IMR-90 (cell line): ENCODE results near the gene NUP58. TPM values are rescaled to one million over a fixed set of nuclear protein-coding genes. Genes with fewer than 3 reads are reported as not detected.

Experiments
- ATAC-seq: fragments of 200-7000 bp; cut with Tn5 transposase; 2 replicates; pipeline ENCODE4 v1.9.1; 2020; ENCODE audit warnings: low read depth, mild to moderate bottlenecking, moderate library complexity
- BruUV-seq: library from RNA; stranded (reverse); fragments of 400-500 nt; replicated peaks from 2 replicates; lab custom pipeline; 2021; lab: Mats Ljungman, UMichigan
- CTCF ChIA-PET: fragments of 300-600 bp; formaldehyde crosslinking; extraction: SDS; loops from one replicate; lab custom pipeline; 2021; ENCODE audit warnings: antibody characterized with exemption; lab: Yijun Ruan, JAX
- POLR2A ChIA-PET: fragments of 300-600 bp; sonication (Branson Sonifier 250); formaldehyde crosslinking; loops from one replicate; lab custom pipeline; 2022; ENCODE audit warnings: antibody characterized with exemption; ENCODE audit not compliant: unreplicated experiment; lab: Charles Lee
- DNase-seq: peaks from one replicate; pipeline ENCODE4 v3.0.0; 2013
- H2AFZ ChIP-seq: replicated peaks from 2 replicates; pipeline ENCODE3; 2013; ENCODE audit warnings: low read length, mild to moderate bottlenecking; ENCODE audit not compliant: poor library complexity
- H2AK5ac ChIP-seq: 2 replicates; pipeline ENCODE4 v1.6.1; 2013; ENCODE audit warnings: low read depth, low read length, inconsistent platforms
- H2AK9ac ChIP-seq: replicated peaks from 2 replicates; pipeline ENCODE3; 2013; ENCODE audit warnings: mild to moderate bottlenecking, low read depth, low read length, moderate library complexity; ENCODE audit not compliant: poor library complexity
- H2BK120ac ChIP-seq: 2 replicates; pipeline ENCODE4 v1.6.1; 2013; ENCODE audit warnings: low read depth, low read length, inconsistent platforms
- H2BK15ac ChIP-seq: 3 replicates; pipeline ENCODE4 v1.6.1; 2013; ENCODE audit warnings: low read depth, low read length, inconsistent platforms
- H2BK20ac ChIP-seq: 2 replicates; pipeline ENCODE4 v1.6.1; 2013; ENCODE audit warnings: low read depth, mild to moderate bottlenecking, inconsistent platforms, low read length, moderate library complexity
- H2BK5ac ChIP-seq: 2 replicates; pipeline ENCODE4 v1.6.1; 2013; ENCODE audit warnings: mild to moderate bottlenecking, low read depth, low read length, inconsistent platforms; ENCODE audit not compliant: poor library complexity, severe bottlenecking
- H3K14ac ChIP-seq: replicated peaks from 2 replicates; pipeline ENCODE4 v1.6.1; 2013; ENCODE audit warnings: low read depth, low read length, inconsistent platforms
- H3K18ac ChIP-seq: 2 replicates; pipeline ENCODE4 v1.6.1; 2013; ENCODE audit warnings: low read depth, low read length, control low read depth
- H3K23ac ChIP-seq: 2 replicates; pipeline ENCODE4 v1.6.1; 2013; ENCODE audit warnings: low read depth, low read length, inconsistent platforms
- H3K27ac ChIP-seq: 2 replicates; pipeline ENCODE4 v1.5.1; 2013; ENCODE audit warnings: mild to moderate bottlenecking, control low read depth, low read length; ENCODE audit not compliant: insufficient read depth
- H3K27me3 ChIP-seq: 2 replicates; pipeline ENCODE4 v1.6.1; 2013; ENCODE audit warnings: low read length; ENCODE audit not compliant: control insufficient read depth, insufficient read depth
- H3K36me3 ChIP-seq: 2 replicates; pipeline ENCODE4 v1.6.1; 2013; ENCODE audit warnings: low read length, mixed read lengths; ENCODE audit not compliant: control insufficient read depth, insufficient read depth
- H3K4ac ChIP-seq: 2 replicates; pipeline ENCODE4 v1.6.1; 2013; ENCODE audit warnings: low read depth, low read length, inconsistent platforms
- H3K4me1 ChIP-seq: 2 replicates; pipeline ENCODE4 v1.6.1; 2013; ENCODE audit warnings: low read length, mixed read lengths; ENCODE audit not compliant: control insufficient read depth, insufficient read depth
- H3K4me2 ChIP-seq: 2 replicates; pipeline ENCODE4 v1.6.1; 2013; ENCODE audit warnings: low read depth, mild to moderate bottlenecking, control low read depth, low read length, moderate library complexity
- H3K4me3 ChIP-seq: 2 replicates; pipeline ENCODE4 v1.5.1; 2013; ENCODE audit warnings: low read depth, mild to moderate bottlenecking, control low read depth, low read length, moderate library complexity; ENCODE audit not compliant: insufficient read depth
- H3K56ac ChIP-seq: 2 replicates; pipeline ENCODE4 v1.6.1; 2013; ENCODE audit warnings: low read length, inconsistent platforms; ENCODE audit not compliant: insufficient read depth; ENCODE audit errors: extremely low read depth
- H3K79me1 ChIP-seq, 2 experiments: 2 replicates each; pipeline ENCODE4 v1.6.1; 2013; ENCODE audit warnings: low read length in 2 of 2, inconsistent platforms in 1 of 2, low read depth in 1 of 2
- H3K9ac ChIP-seq: 2 replicates; pipeline ENCODE4 v1.6.1; 2013; ENCODE audit warnings: low read depth, low read length, control low read depth
- H3K9me1 ChIP-seq: 2 replicates; pipeline ENCODE4 v1.6.1; 2013; ENCODE audit warnings: low read length, inconsistent platforms; ENCODE audit not compliant: insufficient read depth
- H3K9me3 ChIP-seq: 2 replicates; pipeline ENCODE4 v1.6.1; 2013; ENCODE audit warnings: low read length; ENCODE audit not compliant: control insufficient read depth, insufficient read depth
- H4K20me1 ChIP-seq: 2 replicates; pipeline ENCODE4 v1.6.1; 2013; ENCODE audit warnings: low read length, inconsistent platforms; ENCODE audit not compliant: insufficient read depth
- H4K5ac ChIP-seq: 2 replicates; pipeline ENCODE4 v1.6.1; 2013; ENCODE audit warnings: mild to moderate bottlenecking, low read depth, low read length, control low read depth
- H4K8ac ChIP-seq, 2 experiments: 2 replicates each; pipeline ENCODE4 v1.6.1; 2013; ENCODE audit warnings: low read depth in 2 of 2, low read length in 2 of 2, control low read depth in 1 of 2, inconsistent platforms in 1 of 2
- H4K91ac ChIP-seq: 2 replicates; pipeline ENCODE4 v1.6.1; 2013; ENCODE audit warnings: low read depth, low read length, inconsistent platforms; ENCODE audit not compliant: insufficient read depth
- MAZ ChIP-seq: IDR thresholded peaks from 2 replicates; pipeline ENCODE4 v1.6.1; 2012; ENCODE audit warnings: low read depth, mild to moderate bottlenecking, low read length, improper control_type of control experiment, moderate library complexity, borderline replicate concordance
- RFX5 ChIP-seq: IDR thresholded peaks from 2 replicates; pipeline ENCODE4 v1.8.0; 2012; ENCODE audit warnings: low read depth, mild to moderate bottlenecking, low read length, moderate library complexity
- WGBS, 2 experiments: methylation state at CpG; one replicate each; pipeline versions ENCODE4 v1.1.5 to v1.1.7; 2013; ENCODE audit warnings: missing lambda C conversion rate in 2 of 2; ENCODE audit not compliant: insufficient read length in 1 of 2; ENCODE audit errors: extremely low coverage in 2 of 2; 5-methylcytosine and 5-hydroxymethylcytosine counted together
- dilution Hi-C: fragments of 300-500 bp; cut with HindIII; formaldehyde crosslinking; loops from one replicate; pipeline ENCODE4 v1.14.3; 2018; ENCODE audit warnings: low sequenced_read_pairs; ENCODE audit not compliant: unreplicated experiment
- in situ Hi-C: fragments of 300-500 bp; cut with MboI; formaldehyde crosslinking; loops from 3 replicates; pipeline ENCODE4 v1.14.3; 2019; ENCODE audit warnings: low sequenced_read_pairs, inconsistent platforms, mixed read lengths
- intact Hi-C: fragments of 100-400 bp; cut with micrococcal nuclease; formaldehyde crosslinking; loops from 2 replicates; pipeline ENCODE4 v1.10.0; 2022
- polyA plus RNA-seq, 3 experiments: library from polyadenylated mRNA; depleted of rRNA; stranded (reverse); fragments of >200 nt; gene quantifications; 2 replicates each; pipeline ENCODE4 v1.2.3, GENCODE V29; 2012; ENCODE audit warnings: low replicate concordance in 1 of 3
- total RNA-seq: library from RNA; depleted of rRNA; stranded (reverse); fragments of >200 nt; gene quantifications from 2 replicates; pipeline ENCODE4 v1.2.3, GENCODE V29; 2012

The NUP58 gene
- total and polyA plus RNA-seq, 2 of the 4 experiments (the other 2 are of a cell fraction), result 29.7 to 50.7 TPM

- Histone ChIP-seq H3K4me1 (no peaks in the 10 kb centered on the region; the same call in 1 of the 2 replicates), H4K8ac (peak overlapping the region; percentile 38 to 75), H3K14ac (peak overlapping the region; percentile 67), H2BK120ac (0 out of 2 replicates have a peak overlapping the region, but pooled peaks have one; percentile 20), H2AK5ac (peak overlapping the region; percentile 62; the same call in 1 of the 2 replicates), H3K56ac (peak overlapping the region; percentile 89), H3K4ac (peak overlapping the region; percentile 80), H2AK9ac (peak overlapping the region; percentile 97), H3K79me1 (peaks cover 0 to 14% of the 10 kb centered on the region in 2 experiments; a peak in 2 of 4 replicates), H3K27ac (peak overlapping the region; percentile 91), H3K36me3 (peaks cover 2% of the 10 kb centered on the region), H2BK5ac (peak overlapping the region; percentile 79), H4K5ac (peak overlapping the region; percentile 34; the same call in 1 of the 2 replicates), H3K4me2 (peak overlapping the region; percentile 94), H4K91ac (0 out of 2 replicates have a peak overlapping the region, but pooled peaks have one; percentile 66), H3K27me3 (no peaks in the 10 kb centered on the region), H3K4me3 (peak overlapping the region; percentile 92), H3K23ac (peak overlapping the region; percentile 94; the same call in 1 of the 2 replicates), H4K20me1 (peaks cover 30% of the 10 kb centered on the region), H3K9me3 (no peaks in the 10 kb centered on the region), H2AFZ (peak overlapping the region; percentile 97), H3K9ac (peak overlapping the region; percentile 99), H3K18ac (no peak overlapping the region; the same call in 1 of the 2 replicates), H3K9me1 (no peaks in the 10 kb centered on the region), H2BK20ac (no peak overlapping the region), H2BK15ac (no peak overlapping the region)
- dilution Hi-C loops, result no loop called here
- in situ Hi-C loops, result no loop called here
- ChIA-PET CTCF (no interaction called here), POLR2A (no interaction called here)
- ATAC-seq (no peak), DNase-seq (peak; percentile 1)
- TF ChIP-seq MAZ (no peak), RFX5 (no peak)
- intact Hi-C loops, result no loop called here
- WGBS, 2 experiments, result no CpG with 5 or more reads among the region's 7 CpGs
- BruUV-seq, result no TSS peak
Observed at GRCh38 chr13:25302121-25302520, 696 bp downstream of the NUP58 start.
